ENCODE measurements around the gene UGT2B7. TPM values are rescaled to one million over a fixed set of nuclear protein-coding genes. Genes with fewer than 3 reads are reported as not detected.
"Not testable (repeated sequence)": the region's sequence is repeated elsewhere in the genome, so short reads cannot be mapped to it uniquely, and the experiment has no call there.

Gene UGT2B7
- total RNA-seq, 1 donor from 2014 or later = not detected

DNA sequence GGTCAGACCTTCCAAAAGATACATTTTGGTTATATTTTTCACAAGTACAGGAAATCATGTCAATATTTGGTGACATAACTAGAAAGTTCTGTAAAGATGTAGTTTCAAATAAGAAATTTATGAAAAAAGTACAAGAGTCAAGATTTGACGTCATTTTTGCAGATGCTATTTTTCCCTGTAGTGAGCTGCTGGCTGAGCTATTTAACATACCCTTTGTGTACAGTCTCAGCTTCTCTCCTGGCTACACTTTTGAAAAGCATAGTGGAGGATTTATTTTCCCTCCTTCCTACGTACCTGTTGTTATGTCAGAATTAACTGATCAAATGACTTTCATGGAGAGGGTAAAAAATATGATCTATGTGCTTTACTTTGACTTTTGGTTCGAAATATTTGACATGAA is 536 bp downstream of the UGT2B7 start:
- intact Hi-C loops (cut with micrococcal nuclease) = no loop called here

DNA sequence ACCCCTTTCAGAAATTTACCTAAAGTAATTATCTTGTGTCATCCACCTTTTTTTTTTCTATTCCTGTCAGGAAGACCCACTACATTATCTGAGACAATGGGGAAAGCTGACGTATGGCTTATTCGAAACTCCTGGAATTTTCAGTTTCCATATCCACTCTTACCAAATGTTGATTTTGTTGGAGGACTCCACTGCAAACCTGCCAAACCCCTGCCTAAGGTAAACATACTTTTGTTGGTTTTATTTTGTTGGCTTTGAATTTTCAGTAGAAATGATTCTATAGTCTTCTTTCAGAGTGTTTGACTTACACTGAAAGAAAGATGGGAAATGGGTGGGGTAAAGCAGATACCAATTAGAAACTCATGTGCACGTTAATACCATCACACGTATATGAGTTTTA is 2.2 kb downstream of the UGT2B7 start:
- CTCF ChIA-PET = no interaction called here
- H3K36me3 Mint-ChIP-seq (ENCODE audit: low read depth) = no peaks in the 10 kb centered on the region
- no peak overlapping the region for H3K4me3 Mint-ChIP-seq
- DNase-seq (no peak), ATAC-seq (ENCODE audit: low read depth) (no peak)
- H3K27ac Mint-ChIP-seq = no peak overlapping the region
- intact Hi-C loops (cut with micrococcal nuclease) = no loop called here
- H3K9me3 Mint-ChIP-seq = no peaks in the 10 kb centered on the region
- H3K4me1 Mint-ChIP-seq = no peaks in the 10 kb centered on the region
- TF ChIP-seq, protein P1, sequence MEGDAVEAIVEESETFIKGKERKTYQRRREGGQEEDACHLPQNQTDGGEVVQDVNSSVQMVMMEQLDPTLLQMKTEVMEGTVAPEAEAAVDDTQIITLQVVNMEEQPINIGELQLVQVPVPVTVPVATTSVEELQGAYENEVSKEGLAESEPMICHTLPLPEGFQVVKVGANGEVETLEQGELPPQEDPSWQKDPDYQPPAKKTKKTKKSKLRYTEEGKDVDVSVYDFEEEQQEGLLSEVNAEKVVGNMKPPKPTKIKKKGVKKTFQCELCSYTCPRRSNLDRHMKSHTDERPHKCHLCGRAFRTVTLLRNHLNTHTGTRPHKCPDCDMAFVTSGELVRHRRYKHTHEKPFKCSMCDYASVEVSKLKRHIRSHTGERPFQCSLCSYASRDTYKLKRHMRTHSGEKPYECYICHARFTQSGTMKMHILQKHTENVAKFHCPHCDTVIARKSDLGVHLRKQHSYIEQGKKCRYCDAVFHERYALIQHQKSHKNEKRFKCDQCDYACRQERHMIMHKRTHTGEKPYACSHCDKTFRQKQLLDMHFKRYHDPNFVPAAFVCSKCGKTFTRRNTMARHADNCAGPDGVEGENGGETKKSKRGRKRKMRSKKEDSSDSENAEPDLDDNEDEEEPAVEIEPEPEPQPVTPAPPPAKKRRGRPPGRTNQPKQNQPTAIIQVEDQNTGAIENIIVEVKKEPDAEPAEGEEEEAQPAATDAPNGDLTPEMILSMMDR (IDR thresholded peaks at IDR 0.05) = no peak
- POLR2A ChIA-PET = no interaction called here
- no peaks in the 10 kb centered on the region for H3K27me3 Mint-ChIP-seq

More for the DNA sequence above, 536 bp downstream of the UGT2B7 start:
- no peaks in the 10 kb centered on the region for H3K36me3 Mint-ChIP-seq (ENCODE audit: low read depth)
- H3K27ac Mint-ChIP-seq = no peak overlapping the region
- H3K9me3 Mint-ChIP-seq = no peaks in the 10 kb centered on the region
- no peak overlapping the region for H3K4me3 Mint-ChIP-seq
- no peak for DNase-seq
- no peak for ATAC-seq (ENCODE audit: low read depth)
- H3K4me1 Mint-ChIP-seq = no peaks in the 10 kb centered on the region
- TF ChIP-seq, protein P1 (IDR thresholded peaks at IDR 0.05) = no peak
- no peaks in the 10 kb centered on the region for H3K27me3 Mint-ChIP-seq
- CTCF ChIA-PET = no interaction called here
- POLR2A ChIA-PET = no interaction called here

DNA sequence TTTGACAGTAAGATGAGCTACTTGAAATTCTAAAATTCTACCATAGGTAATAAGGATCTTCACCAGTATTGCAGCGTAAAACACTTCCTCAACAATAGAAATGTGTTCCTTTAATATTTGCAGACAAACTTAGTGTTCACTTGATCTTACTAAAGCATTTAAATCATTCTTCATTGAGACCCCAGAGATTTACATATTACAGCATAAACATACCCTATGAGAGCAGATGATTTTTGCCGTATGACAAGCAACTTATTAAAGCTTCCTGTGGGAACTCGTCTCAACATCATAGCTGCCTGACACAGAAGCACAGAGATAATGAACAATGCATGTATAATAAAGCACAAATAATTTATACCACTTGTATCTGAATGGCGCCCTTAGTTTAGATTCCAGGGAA is 3.6 kb downstream of the UGT2B7 start:
- Mint-ChIP-seq H3K36me3 (ENCODE audit: low read depth) (no peaks in the 10 kb centered on the region), H3K27me3 (no peaks in the 10 kb centered on the region), H3K27ac (no peak overlapping the region), H3K4me1 (no peaks in the 10 kb centered on the region), H3K4me3 (no peak overlapping the region), H3K9me3 (no peaks in the 10 kb centered on the region)
- ATAC-seq (ENCODE audit: low read depth) = no peak
- DNase-seq = no peak
- CTCF ChIA-PET = no interaction called here
- POLR2A ChIA-PET = no interaction called here
- TF ChIP-seq, protein P1 (IDR thresholded peaks at IDR 0.05) = no peak
- intact Hi-C loops (cut with micrococcal nuclease) = no loop called here

DNA sequence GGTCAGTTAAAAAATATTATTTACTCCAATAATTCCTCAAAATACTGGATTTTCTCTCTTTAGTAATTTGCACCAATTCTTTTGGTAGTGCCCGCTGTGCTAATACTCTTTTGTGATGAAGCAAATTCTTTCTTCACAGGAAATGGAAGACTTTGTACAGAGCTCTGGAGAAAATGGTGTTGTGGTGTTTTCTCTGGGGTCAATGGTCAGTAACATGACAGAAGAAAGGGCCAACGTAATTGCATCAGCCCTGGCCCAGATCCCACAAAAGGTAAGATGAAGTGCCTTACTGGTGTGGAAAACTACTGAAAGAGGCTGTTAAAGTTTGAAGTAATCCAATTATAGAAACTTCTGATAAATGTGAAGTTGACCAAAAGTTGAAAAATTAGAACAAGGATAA is 6.4 kb downstream of the UGT2B7 start:
- H3K9me3 Mint-ChIP-seq; H3K4me3 Mint-ChIP-seq; H3K36me3 Mint-ChIP-seq (ENCODE audit: low read depth); H3K27ac Mint-ChIP-seq; CTCF ChIA-PET; H3K4me1 Mint-ChIP-seq; ATAC-seq (ENCODE audit: low read depth); POLR2A ChIA-PET; H3K27me3 Mint-ChIP-seq; DNase-seq; intact Hi-C loops (cut with micrococcal nuclease): not testable (repeated sequence)

DNA sequence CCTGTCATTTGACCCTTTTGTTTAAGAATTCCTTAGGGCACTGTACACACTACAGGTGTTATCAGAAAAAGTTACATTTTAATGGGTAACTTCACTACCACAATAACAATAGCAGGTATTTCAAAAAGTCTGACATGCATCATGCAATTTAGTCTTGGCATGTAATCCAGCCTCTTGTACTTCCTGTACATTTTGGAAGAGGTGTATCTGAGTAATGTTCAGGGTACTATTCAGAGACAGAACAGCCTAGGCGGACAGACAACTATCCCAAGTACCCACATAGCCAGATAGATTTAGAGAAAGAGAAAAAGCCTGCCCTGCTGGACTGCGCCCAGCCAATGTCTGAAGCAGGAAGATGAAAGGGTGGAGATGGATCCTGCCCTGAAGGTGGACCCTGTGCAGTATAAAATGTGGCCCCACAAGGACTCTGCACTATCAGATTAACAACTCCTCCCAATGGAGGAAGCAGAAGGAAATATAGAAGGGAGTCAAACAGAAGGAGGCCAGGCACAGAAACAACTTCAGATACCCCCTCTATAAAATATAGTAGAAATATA is 8.5 kb downstream of the UGT2B7 start:
- ATAC-seq (ENCODE audit: low read depth) (no peak), DNase-seq (no peak)
- Mint-ChIP-seq H3K4me3 (no peak overlapping the region), H3K4me1 (no peaks in the 10 kb centered on the region), H3K36me3 (ENCODE audit: low read depth) (no peaks in the 10 kb centered on the region), H3K27ac (no peak overlapping the region), H3K9me3 (no peaks in the 10 kb centered on the region), H3K27me3 (no peaks in the 10 kb centered on the region)
- intact Hi-C loops (cut with micrococcal nuclease) = no loop called here
- TF ChIP-seq, protein P1 (IDR thresholded peaks at IDR 0.05) = no peak
- ChIA-PET POLR2A (no interaction called here), CTCF (no interaction called here)

DNA sequence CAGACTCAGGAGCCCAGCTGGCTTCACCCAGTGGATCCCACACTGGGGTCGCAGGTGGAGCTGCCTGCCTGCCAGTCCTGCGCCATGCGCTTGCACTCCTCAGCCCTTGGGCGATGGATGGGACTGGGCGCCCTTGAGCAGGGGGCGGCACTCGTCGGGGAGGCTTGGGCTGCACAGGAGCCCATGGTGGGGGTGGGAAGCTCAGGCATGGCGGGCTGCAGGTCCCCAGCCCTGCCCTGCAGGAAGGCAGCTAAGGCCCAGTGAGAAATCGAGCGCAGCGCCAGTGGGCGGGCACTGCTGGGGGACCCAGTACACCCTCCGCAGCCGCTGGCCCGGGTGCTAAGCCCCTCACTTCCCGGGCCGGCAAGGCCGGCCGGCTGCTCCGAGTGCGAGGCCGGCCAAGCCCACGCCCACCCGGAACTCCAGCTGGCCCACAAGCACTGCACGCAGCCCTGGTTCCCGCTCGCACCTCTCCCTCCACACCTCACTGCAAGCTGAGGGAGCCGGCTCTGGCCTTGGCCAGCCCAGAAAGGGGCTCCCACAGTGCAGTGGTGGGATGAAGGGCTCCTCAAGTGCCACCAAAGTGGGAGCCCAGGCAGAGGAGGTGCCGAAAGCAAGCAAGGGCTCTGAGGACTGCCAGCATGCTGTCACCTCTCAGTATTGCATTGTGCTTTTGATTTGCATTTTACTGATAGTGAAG is 19.0 kb downstream of the UGT2B7 start:
- H3K36me3 Mint-ChIP-seq (ENCODE audit: low read depth); POLR2A ChIA-PET; H3K27ac Mint-ChIP-seq; DNase-seq; H3K27me3 Mint-ChIP-seq; CTCF ChIA-PET; ATAC-seq (ENCODE audit: low read depth); intact Hi-C loops (cut with micrococcal nuclease); H3K4me3 Mint-ChIP-seq; H3K4me1 Mint-ChIP-seq; H3K9me3 Mint-ChIP-seq: not testable (repeated sequence)
